Type B pancreatic cell (in vitro differentiated cells): ENCODE measurements around the gene SLC25A10. TPM values are rescaled to one million over a fixed set of nuclear protein-coding genes. Genes with fewer than 3 reads are reported as not detected.

Source experiments
- DNase-seq: peaks from one replicate; pipeline ENCODE4 v3.0.0; 2021; ENCODE audit warnings: mixed read lengths; ENCODE audit not compliant: unreplicated experiment; ENCODE audit errors: extremely low spot score
- H3K27ac Mint-ChIP-seq: 2 replicates; pipeline ENCODE4 v1.8.0; 2021; ENCODE audit warnings: mild to moderate bottlenecking, mixed read lengths
- H3K27me3 Mint-ChIP-seq: 2 replicates; pipeline ENCODE4 v1.8.0; 2021; ENCODE audit warnings: mixed read lengths
- H3K36me3 Mint-ChIP-seq: 2 replicates; pipeline ENCODE4 v1.8.0; 2021; ENCODE audit warnings: mixed read lengths
- H3K4me1 Mint-ChIP-seq: one replicate; pipeline ENCODE4 v1.8.0; 2021; ENCODE audit warnings: mixed read lengths; ENCODE audit not compliant: unreplicated experiment
- H3K4me3 Mint-ChIP-seq: 2 replicates; pipeline ENCODE4 v1.8.0; 2021; ENCODE audit warnings: mild to moderate bottlenecking, mixed read lengths
- H3K9me3 Mint-ChIP-seq: 2 replicates; pipeline ENCODE4 v1.8.0; 2021; ENCODE audit warnings: mixed read lengths
- CTCF ChIP-seq: fragments of 200-600 bp; sonication (generic); conservative IDR thresholded peaks from 2 replicates; pipeline ENCODE4 v1.5.0; 2021; ENCODE audit warnings: antibody characterized with exemption, mild to moderate bottlenecking
- total RNA-seq: library from RNA; stranded (reverse); gene quantifications from 2 replicates; pipeline ENCODE4 v1.2.1, GENCODE V29; 2021; ENCODE audit warnings: low replicate concordance

The SLC25A10 gene
- total RNA-seq, 1 donor from 2014 or later, result 27.6 TPM

GRCh38 chr17:81723651-81724209 lies 11.6 kb downstream of the SLC25A10 start:
- Mint-ChIP-seq H3K4me3 (no peak overlapping the region), H3K9me3 (no peaks in the 10 kb centered on the region), H3K36me3 (no peaks in the 10 kb centered on the region), H3K27ac (peak overlapping the region; percentile 80), H3K27me3 (peaks cover 3% of the 10 kb centered on the region), H3K4me1 (peaks cover 8% of the 10 kb centered on the region)
- no peak for TF ChIP-seq CTCF
- DNase-seq, result no peak

- no peak for TF ChIP-seq CTCF
- H3K27ac Mint-ChIP-seq, result no peak overlapping the region
Measured at GRCh38 chr17:81725439-81725838, 13.4 kb downstream of the SLC25A10 start.

GRCh38 chr17:81726004-81726403 lies 13.9 kb downstream of the SLC25A10 start:
- Mint-ChIP-seq H3K4me3 (no peak overlapping the region), H3K36me3 (no peaks in the 10 kb centered on the region), H3K9me3 (no peaks in the 10 kb centered on the region), H3K27me3 (peaks cover 3% of the 10 kb centered on the region), H3K4me1 (peaks cover 9% of the 10 kb centered on the region), H3K27ac (no peak overlapping the region)
- no peak for TF ChIP-seq CTCF
- no peak for DNase-seq

More at GRCh38 chr17:81725439-81725838, 13.4 kb downstream of the SLC25A10 start:
- DNase-seq, result no peak
- Mint-ChIP-seq H3K36me3 (no peaks in the 10 kb centered on the region), H3K4me1 (peaks cover 8% of the 10 kb centered on the region), H3K9me3 (no peaks in the 10 kb centered on the region), H3K27me3 (peaks cover 3% of the 10 kb centered on the region), H3K4me3 (no peak overlapping the region)

- Mint-ChIP-seq H3K36me3 (no peaks in the 10 kb centered on the region), H3K27me3 (peaks cover 3% of the 10 kb centered on the region), H3K9me3 (no peaks in the 10 kb centered on the region), H3K27ac (no peak overlapping the region), H3K4me3 (no peak overlapping the region), H3K4me1 (peaks cover 14% of the 10 kb centered on the region)
- DNase-seq, result no peak
- no peak for TF ChIP-seq CTCF
Measured at GRCh38 chr17:81727324-81728031, 15.4 kb downstream of the SLC25A10 start.

- peak; percentile 91 for TF ChIP-seq CTCF
- Mint-ChIP-seq H3K27ac (peak overlapping the region; percentile 54), H3K9me3 (no peaks in the 10 kb centered on the region), H3K27me3 (peaks cover 7% of the 10 kb centered on the region), H3K4me1 (peaks cover 9% of the 10 kb centered on the region), H3K4me3 (peak overlapping the region; percentile 33), H3K36me3 (no peaks in the 10 kb centered on the region)
- peak; percentile 85 for DNase-seq
Measured at GRCh38 chr17:81733507-81734404, 21.7 kb downstream of the SLC25A10 start.
